ENCODE measurements around the gene LIMS2.

- TF ChIP-seq CTCF (IDR thresholded peaks at IDR 0.05) (no peak), CHD4 (IDR thresholded peaks at IDR 0.05; ENCODE audit: borderline replicate concordance) (no peak), MAFK (IDR thresholded peaks at IDR 0.05; ENCODE audit: partially characterized antibody) (no peak), CEBPB (IDR thresholded peaks at IDR 0.05) (no peak), NFE2L2 (conservative IDR thresholded peaks at IDR 0.05; ENCODE audit: low read length) (no peak), ZFP36 (IDR thresholded peaks at IDR 0.05; ENCODE audit: borderline replicate concordance, partially characterized antibody) (no peak), SMC3 (IDR thresholded peaks at IDR 0.05) (no peak), POLR2A (IDR thresholded peaks at IDR 0.05; ENCODE audit: low read length) (no peak), MAZ (IDR thresholded peaks at IDR 0.05; ENCODE audit: borderline replicate concordance, low read depth, low read length) (no peak), POLR2AphosphoS2 (conservative IDR thresholded peaks at IDR 0.05; ENCODE audit: low read length) (no peak), FOSL2 (IDR thresholded peaks at IDR 0.05) (no peak), FOSL2 (CRISPR knock-in tag; IDR thresholded peaks at IDR 0.05) (no peak)
- TF ChIP-seq, protein P1, sequence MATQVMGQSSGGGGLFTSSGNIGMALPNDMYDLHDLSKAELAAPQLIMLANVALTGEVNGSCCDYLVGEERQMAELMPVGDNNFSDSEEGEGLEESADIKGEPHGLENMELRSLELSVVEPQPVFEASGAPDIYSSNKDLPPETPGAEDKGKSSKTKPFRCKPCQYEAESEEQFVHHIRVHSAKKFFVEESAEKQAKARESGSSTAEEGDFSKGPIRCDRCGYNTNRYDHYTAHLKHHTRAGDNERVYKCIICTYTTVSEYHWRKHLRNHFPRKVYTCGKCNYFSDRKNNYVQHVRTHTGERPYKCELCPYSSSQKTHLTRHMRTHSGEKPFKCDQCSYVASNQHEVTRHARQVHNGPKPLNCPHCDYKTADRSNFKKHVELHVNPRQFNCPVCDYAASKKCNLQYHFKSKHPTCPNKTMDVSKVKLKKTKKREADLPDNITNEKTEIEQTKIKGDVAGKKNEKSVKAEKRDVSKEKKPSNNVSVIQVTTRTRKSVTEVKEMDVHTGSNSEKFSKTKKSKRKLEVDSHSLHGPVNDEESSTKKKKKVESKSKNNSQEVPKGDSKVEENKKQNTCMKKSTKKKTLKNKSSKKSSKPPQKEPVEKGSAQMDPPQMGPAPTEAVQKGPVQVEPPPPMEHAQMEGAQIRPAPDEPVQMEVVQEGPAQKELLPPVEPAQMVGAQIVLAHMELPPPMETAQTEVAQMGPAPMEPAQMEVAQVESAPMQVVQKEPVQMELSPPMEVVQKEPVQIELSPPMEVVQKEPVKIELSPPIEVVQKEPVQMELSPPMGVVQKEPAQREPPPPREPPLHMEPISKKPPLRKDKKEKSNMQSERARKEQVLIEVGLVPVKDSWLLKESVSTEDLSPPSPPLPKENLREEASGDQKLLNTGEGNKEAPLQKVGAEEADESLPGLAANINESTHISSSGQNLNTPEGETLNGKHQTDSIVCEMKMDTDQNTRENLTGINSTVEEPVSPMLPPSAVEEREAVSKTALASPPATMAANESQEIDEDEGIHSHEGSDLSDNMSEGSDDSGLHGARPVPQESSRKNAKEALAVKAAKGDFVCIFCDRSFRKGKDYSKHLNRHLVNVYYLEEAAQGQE (IDR thresholded peaks at IDR 0.05): no peak
- TF ChIP-seq, protein P2, sequence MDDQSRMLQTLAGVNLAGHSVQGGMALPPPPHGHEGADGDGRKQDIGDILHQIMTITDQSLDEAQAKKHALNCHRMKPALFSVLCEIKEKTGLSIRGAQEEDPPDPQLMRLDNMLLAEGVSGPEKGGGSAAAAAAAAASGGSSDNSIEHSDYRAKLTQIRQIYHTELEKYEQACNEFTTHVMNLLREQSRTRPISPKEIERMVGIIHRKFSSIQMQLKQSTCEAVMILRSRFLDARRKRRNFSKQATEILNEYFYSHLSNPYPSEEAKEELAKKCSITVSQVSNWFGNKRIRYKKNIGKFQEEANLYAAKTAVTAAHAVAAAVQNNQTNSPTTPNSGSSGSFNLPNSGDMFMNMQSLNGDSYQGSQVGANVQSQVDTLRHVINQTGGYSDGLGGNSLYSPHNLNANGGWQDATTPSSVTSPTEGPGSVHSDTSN (IDR thresholded peaks at IDR 0.05): no peak
- TF ChIP-seq, protein P3, sequence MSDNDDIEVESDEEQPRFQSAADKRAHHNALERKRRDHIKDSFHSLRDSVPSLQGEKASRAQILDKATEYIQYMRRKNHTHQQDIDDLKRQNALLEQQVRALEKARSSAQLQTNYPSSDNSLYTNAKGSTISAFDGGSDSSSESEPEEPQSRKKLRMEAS (IDR thresholded peaks at IDR 0.05): no peak
Measured at GRCh38 chr2:127676906-127677305, 1.6 kb upstream of the LIMS2 start.
